Cardiac muscle cell (in vitro differentiated cells and primary cell): ENCODE results near the gene ATXN1. TPM values are rescaled to one million over a fixed set of nuclear protein-coding genes. Genes with fewer than 3 reads are reported as not detected.

Experiments
- DNase-seq, 2 donors: peaks; one replicate each; pipeline versions ENCODE4 v3.0.0 to v3.0.0-alpha.2; 2010 to 2017; ENCODE audit warnings: low read depth in 1 of 2, low spot score in 1 of 2
- H3K27ac ChIP-seq: fragments of 200-600 bp; sonication (generic); 2 replicates; pipeline ENCODE4 v1.5.1; 2016
- H3K27me3 ChIP-seq: fragments of 200-600 bp; sonication (generic); 2 replicates; pipeline ENCODE4 v1.6.0; 2016; ENCODE audit warnings: control low read depth
- H3K36me3 ChIP-seq: fragments of 200-600 bp; sonication (generic); 2 replicates; pipeline ENCODE4 v1.5.1; 2016; ENCODE audit warnings: control low read depth
- H3K4me1 ChIP-seq: fragments of 200-600 bp; sonication (generic); 2 replicates; pipeline ENCODE4 v1.8.1; 2017; ENCODE audit warnings: low read depth, mild to moderate bottlenecking, mixed run types
- H3K4me3 ChIP-seq: fragments of 200-600 bp; sonication (generic); 2 replicates; pipeline ENCODE4 v1.5.1; 2016; ENCODE audit warnings: mild to moderate bottlenecking
- H3K9me3 ChIP-seq: fragments of 200-600 bp; sonication (generic); 2 replicates; pipeline ENCODE4 v1.5.1; 2017; ENCODE audit warnings: low read depth, mild to moderate bottlenecking, control low read depth
- CTCF ChIP-seq: IDR thresholded peaks from 2 replicates; pipeline ENCODE4 v1.5.1; 2012; ENCODE audit warnings: low read depth, mild to moderate bottlenecking, low read length
- polyA plus RNA-seq: library from polyadenylated mRNA; unstranded; fragments of >200 nt; fragmentation: Nextera tagmentation; extraction: Ambion mirVana; gene quantifications from 2 replicates; pipeline ENCODE4 v1.2.1, GENCODE V29; 2016
- total RNA-seq: library from RNA; depleted of rRNA; stranded (reverse); fragments of >200 nt; gene quantifications from 2 replicates; pipeline ENCODE4 v1.2.3, GENCODE V29; 2016

Gene ATXN1
- total and polyA plus RNA-seq, 2 experiments from 2014 or later, result 15.1 to 37.4 TPM

- peak in 1 of 2 donors; percentile 82 for DNase-seq
- Histone ChIP-seq H3K27ac (no peak overlapping the region), H3K9me3 (no peaks in the 10 kb centered on the region), H3K36me3 (no peaks in the 10 kb centered on the region), H3K4me3 (no peak overlapping the region), H3K27me3 (no peaks in the 10 kb centered on the region), H3K4me1 (peaks cover 10% of the 10 kb centered on the region)
- TF ChIP-seq CTCF, result peak; percentile 9
These were observed 255.4 kb downstream of the ATXN1 start for GRCh38 chr6:16505711-16506357.

DNA sequence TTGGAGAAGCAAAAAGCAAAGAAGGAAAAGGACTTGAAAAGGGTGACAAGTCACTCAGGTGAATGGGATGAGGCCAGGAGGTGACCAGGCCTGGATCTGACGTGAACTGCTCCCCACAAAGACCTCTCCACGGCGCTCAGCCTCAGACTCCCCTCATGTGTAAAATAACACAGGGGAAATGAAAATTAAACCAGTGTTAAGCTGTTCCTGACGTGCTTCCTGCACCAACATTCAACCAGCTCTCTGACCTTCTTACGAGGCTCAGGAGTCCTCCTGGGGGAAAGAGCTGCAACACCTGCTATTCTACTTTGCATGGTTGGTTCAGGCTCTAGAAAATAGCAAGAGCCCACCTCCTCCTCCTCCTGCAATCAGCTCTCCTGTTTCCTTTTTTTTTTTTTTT, 256.7 kb downstream of the ATXN1 start:
- no peak for TF ChIP-seq CTCF
- no peaks in the 10 kb centered on the region for H3K27me3 ChIP-seq
- no peak overlapping the region for H3K4me3 ChIP-seq
- peaks cover 9% of the 10 kb centered on the region for H3K4me1 ChIP-seq
- H3K9me3 ChIP-seq, result no peaks in the 10 kb centered on the region
- no peaks in the 10 kb centered on the region for H3K36me3 ChIP-seq
- no peak for DNase-seq
- H3K27ac ChIP-seq, result no peak overlapping the region

DNA sequence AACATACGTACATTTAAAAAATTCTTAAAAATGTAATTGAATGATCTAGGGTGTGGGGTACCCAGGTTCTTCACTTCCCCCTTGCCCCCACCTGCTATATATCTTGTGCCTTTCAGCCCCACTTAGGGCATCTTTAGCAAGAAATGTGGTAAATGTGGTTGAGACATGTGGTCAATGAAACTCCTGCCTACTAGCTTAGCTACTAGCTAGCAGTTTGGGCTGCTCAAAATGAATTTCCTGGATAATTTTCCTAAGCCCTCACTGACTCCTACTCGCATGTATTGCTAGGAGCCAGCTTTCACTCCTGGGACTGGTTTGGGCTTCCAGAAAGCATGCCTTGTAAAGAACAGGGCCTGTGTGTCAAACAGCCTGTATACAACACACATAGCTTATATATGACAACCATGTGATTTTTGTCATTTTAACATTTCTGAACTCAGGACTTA, 257.3 kb downstream of the ATXN1 start:
- no peak for DNase-seq
- no peaks in the 10 kb centered on the region for H3K27me3 ChIP-seq
- peaks cover 9% of the 10 kb centered on the region for H3K4me1 ChIP-seq
- no peaks in the 10 kb centered on the region for H3K36me3 ChIP-seq
- no peaks in the 10 kb centered on the region for H3K9me3 ChIP-seq
- H3K27ac ChIP-seq, result no peak overlapping the region
- H3K4me3 ChIP-seq, result no peak overlapping the region
- TF ChIP-seq CTCF, result no peak

DNA sequence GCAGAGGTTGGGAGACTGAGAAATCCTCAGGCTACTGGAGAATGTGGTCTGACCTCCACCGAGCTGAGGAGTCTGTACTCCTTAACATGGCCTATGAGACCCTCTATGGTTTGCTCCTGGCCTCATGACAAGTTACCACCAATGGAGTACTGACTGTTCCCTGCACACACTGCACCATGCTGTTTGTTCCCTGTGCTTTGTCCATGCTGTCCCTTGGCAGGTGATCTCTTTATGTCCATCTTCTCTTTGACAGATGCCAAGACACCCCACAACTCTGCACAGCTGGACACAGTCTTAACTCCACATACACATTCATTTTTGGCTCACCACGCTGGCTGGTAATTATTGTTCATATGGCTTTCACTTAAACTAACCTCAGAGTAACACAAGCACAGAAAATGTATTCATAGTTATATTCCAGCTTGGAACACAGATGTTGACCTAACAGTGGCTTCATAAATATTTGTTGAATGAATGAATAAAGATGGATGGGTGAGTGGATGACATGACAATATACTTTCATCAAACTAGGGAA, 258.0 kb downstream of the ATXN1 start:
- Histone ChIP-seq H3K27me3 (no peaks in the 10 kb centered on the region), H3K4me3 (no peak overlapping the region), H3K9me3 (no peaks in the 10 kb centered on the region), H3K4me1 (peaks cover 9% of the 10 kb centered on the region), H3K36me3 (no peaks in the 10 kb centered on the region), H3K27ac (no peak overlapping the region)
- TF ChIP-seq CTCF, result no peak
- DNase-seq, result no peak

GRCh38 chr6:16498957-16499356, 262.3 kb downstream of the ATXN1 start:
- Histone ChIP-seq H3K27me3 (no peaks in the 10 kb centered on the region), H3K9me3 (no peaks in the 10 kb centered on the region), H3K36me3 (no peaks in the 10 kb centered on the region), H3K4me1 (peaks cover 20% of the 10 kb centered on the region), H3K27ac (no peak overlapping the region), H3K4me3 (no peak overlapping the region)
- DNase-seq, result no peak
- no peak for TF ChIP-seq CTCF
